B cell (primary cell): ENCODE data around the gene DEFB128. TPM values are rescaled to one million over a fixed set of nuclear protein-coding genes. Genes with fewer than 3 reads are reported as not detected.

Source experiments
- ATAC-seq: fragments of 200-7000 bp; cut with Tn5 transposase; one replicate; pipeline ENCODE4 v1.10.0; 2021; ENCODE audit warnings: low read depth, mild to moderate bottlenecking, moderate number of reproducible peaks, moderate library complexity
- CTCF ChIA-PET: fragments of 350-600 bp; sonication (Branson Sonifier 250); formaldehyde crosslinking; loops from one replicate; lab custom pipeline; 2021; ENCODE audit warnings: antibody characterized with exemption, inconsistent platforms; lab: Charles Lee
- POLR2A ChIA-PET: fragments of 350-600 bp; sonication (Branson Sonifier 250); formaldehyde crosslinking; loops from one replicate; lab custom pipeline; 2021; ENCODE audit warnings: antibody characterized with exemption; lab: Charles Lee
- DNase-seq: peaks from one replicate; pipeline ENCODE4 v3.0.0; 2013
- H2AFZ ChIP-seq: 2 replicates; pipeline ENCODE4 v1.6.1; 2012; ENCODE audit warnings: mild to moderate bottlenecking, low read depth, low read length; ENCODE audit not compliant: insufficient read depth, poor library complexity, severe bottlenecking
- H3K27ac ChIP-seq, 2 donors: 1 replicate in 1 of 2; 2 replicates in 1 of 2; pipeline ENCODE4 v1.5.1; 2012 to 2013; ENCODE audit warnings: low read length in 2 of 2, mild to moderate bottlenecking in 2 of 2, moderate library complexity in 1 of 2
- H3K27me3 ChIP-seq, 4 experiments: fragments of 200-600 bp in 1 of 4; sonication (generic) in 1 of 4; replicated peaks in 1 of 4; 1 replicate in 2 of 4; 2 replicates in 2 of 4; pipeline versions ENCODE4 v1.6.1 to v1.7.0; 2013 to 2016; ENCODE audit warnings: low read length in 3 of 4, mild to moderate bottlenecking in 2 of 4, mixed read lengths in 1 of 4, moderate library complexity in 1 of 4; ENCODE audit not compliant: insufficient read depth in 4 of 4, control insufficient read depth in 3 of 4; ENCODE audit errors: control extremely low read depth in 1 of 4
- H3K36me3 ChIP-seq, 2 experiments: replicated peaks in 1 of 2; 1 replicate in 1 of 2; 2 replicates in 1 of 2; pipeline versions ENCODE4 v1.6.1 to v1.7.1; 2013; ENCODE audit warnings: low read length in 1 of 2; ENCODE audit not compliant: insufficient read depth in 2 of 2, control insufficient read depth in 1 of 2; ENCODE audit errors: control extremely low read depth in 1 of 2, extremely low read depth in 1 of 2
- H3K4me1 ChIP-seq, 2 donors: fragments of 200-600 bp in 1 of 2; sonication (generic) in 1 of 2; 1 replicate in 1 of 2; 2 replicates in 1 of 2; pipeline versions ENCODE4 v1.5.1 to v1.6.1; 2013 to 2017; ENCODE audit warnings: low read length in 2 of 2; ENCODE audit not compliant: control insufficient read depth in 2 of 2, insufficient read depth in 2 of 2
- H3K4me2 ChIP-seq: replicated peaks from 2 replicates; pipeline ENCODE3; 2012; ENCODE audit warnings: mild to moderate bottlenecking, low read depth, low read length; ENCODE audit not compliant: poor library complexity, severe bottlenecking
- H3K4me3 ChIP-seq, 5 experiments: fragments of 200-600 bp in 1 of 5; sonication (generic) in 1 of 5; 1 replicate in 3 of 5; 2 replicates in 2 of 5; pipeline versions ENCODE4 v1.5.1 to v1.7.0; 2011 to 2016; ENCODE audit warnings: low read length in 4 of 5, mild to moderate bottlenecking in 4 of 5, low read depth in 2 of 5, control low read depth in 1 of 5, moderate library complexity in 1 of 5; ENCODE audit not compliant: insufficient read depth in 1 of 5; ENCODE audit errors: control extremely low read depth in 1 of 5, extremely low read depth in 1 of 5
- H3K79me2 ChIP-seq: fragments of 200-600 bp; sonication (generic); one replicate; pipeline ENCODE4 v1.6.0; 2016; ENCODE audit warnings: low read length; ENCODE audit not compliant: control insufficient read depth, insufficient read depth
- H3K9ac ChIP-seq: fragments of 200-600 bp; sonication (generic); 2 replicates; pipeline ENCODE4 v1.6.1; 2017; ENCODE audit warnings: mild to moderate bottlenecking, low read length, moderate library complexity
- H3K9me3 ChIP-seq, 3 donors: one replicate each; pipeline versions ENCODE4 v1.6.1 to v1.7.1; 2013; ENCODE audit warnings: low read length in 2 of 3; ENCODE audit not compliant: control insufficient read depth in 2 of 3, insufficient read depth in 1 of 3; ENCODE audit errors: control extremely low read depth in 1 of 3
- H4K20me1 ChIP-seq: 2 replicates; pipeline ENCODE4 v1.6.0; 2012; ENCODE audit warnings: mild to moderate bottlenecking, low read length; ENCODE audit not compliant: insufficient read depth, control insufficient read depth, poor library complexity, severe bottlenecking
- H3K27ac Mint-ChIP-seq: one replicate; pipeline ENCODE4 v1.8.0; 2021; ENCODE audit warnings: mixed read lengths
- H3K27me3 Mint-ChIP-seq: one replicate; pipeline ENCODE4 v1.8.0; 2021; ENCODE audit warnings: mixed read lengths
- H3K4me1 Mint-ChIP-seq: one replicate; pipeline ENCODE4 v1.8.0; 2021; ENCODE audit warnings: mixed read lengths
- H3K4me3 Mint-ChIP-seq: one replicate; pipeline ENCODE4 v1.8.0; 2021; ENCODE audit warnings: mixed read lengths
- H3K9me3 Mint-ChIP-seq: one replicate; pipeline ENCODE4 v1.8.0; 2022; ENCODE audit warnings: mixed read lengths; ENCODE audit not compliant: insufficient read depth
- CTCF ChIP-seq: fragments of 200-600 bp; IDR thresholded peaks from one replicate; pipeline ENCODE4 v1.8.0; 2022; ENCODE audit warnings: antibody characterized with exemption, mild to moderate bottlenecking
- EZH2 ChIP-seq: IDR thresholded peaks from 2 replicates; pipeline ENCODE4 v1.6.1; 2012; ENCODE audit warnings: borderline replicate concordance, low read depth, mild to moderate bottlenecking, moderate library complexity, low read length; ENCODE audit not compliant: insufficient read depth, poor library complexity, severe bottlenecking
- WGBS: methylation state at CpG from one replicate; pipeline ENCODE4 v1.1.5; 2013; ENCODE audit warnings: missing lambda C conversion rate; ENCODE audit not compliant: insufficient coverage; 5-methylcytosine and 5-hydroxymethylcytosine counted together
- intact Hi-C: fragments of 100-400 bp; cut with micrococcal nuclease; formaldehyde crosslinking; loops from one replicate; pipeline ENCODE4 v1.10.0; 2022
- polyA plus RNA-seq: library from polyadenylated mRNA; depleted of rRNA; stranded (reverse); fragments of >200 nt; gene quantifications from 2 replicates; pipeline ENCODE4 v1.2.3, GENCODE V29; 2012
- total RNA-seq, 2 donors: library from RNA; stranded (reverse); fragments of 120-200 nt in 1 of 2; gene quantifications; 1 replicate in 1 of 2; 2 replicates in 1 of 2; pipeline versions ENCODE4 v1.2.3 to v1.2.4, GENCODE V29; 2013 to 2022

Gene DEFB128
- total and polyA plus RNA-seq, 2 donors (not counting 1 experiment from before 2014, with no cell fraction given) = not detected

- H3K27me3 ChIP-seq = peaks cover 0 to 17% (median 3%) of the 10 kb centered on the region in 4 experiments
- Mint-ChIP-seq H3K4me3 (no peak overlapping the region), H3K9me3 (no peaks in the 10 kb centered on the region), H3K27ac (no peak overlapping the region), H3K27me3 (peaks cover 40% of the 10 kb centered on the region), H3K4me1 (no peaks in the 10 kb centered on the region)
- no peaks in the 10 kb centered on the region for H4K20me1 ChIP-seq
- no peaks in the 10 kb centered on the region for H3K79me2 ChIP-seq
- H3K36me3 ChIP-seq = no peaks in the 10 kb centered on the region
- no peaks in the 10 kb centered on the region for H3K9me3 ChIP-seq
- no peak overlapping the region for H2AFZ ChIP-seq
- ATAC-seq (no peak), DNase-seq (no peak)
- intact Hi-C loops = no loop called here
- ChIA-PET CTCF (no interaction called here), POLR2A (no interaction called here)
- H3K9ac ChIP-seq = no peak overlapping the region
- H3K4me2 ChIP-seq = no peak overlapping the region
- WGBS = no CpG with 5 or more reads among the region's 2 CpGs
- H3K4me1 ChIP-seq = no peaks in the 10 kb centered on the region
- TF ChIP-seq CTCF = no peak
- TF ChIP-seq EZH2 = no peak
- no peak overlapping the region for H3K4me3 ChIP-seq
- no peak overlapping the region for H3K27ac ChIP-seq
These were observed 43.6 kb downstream of the DEFB128 start for GRCh38 chr20:145877-146276.

DNA sequence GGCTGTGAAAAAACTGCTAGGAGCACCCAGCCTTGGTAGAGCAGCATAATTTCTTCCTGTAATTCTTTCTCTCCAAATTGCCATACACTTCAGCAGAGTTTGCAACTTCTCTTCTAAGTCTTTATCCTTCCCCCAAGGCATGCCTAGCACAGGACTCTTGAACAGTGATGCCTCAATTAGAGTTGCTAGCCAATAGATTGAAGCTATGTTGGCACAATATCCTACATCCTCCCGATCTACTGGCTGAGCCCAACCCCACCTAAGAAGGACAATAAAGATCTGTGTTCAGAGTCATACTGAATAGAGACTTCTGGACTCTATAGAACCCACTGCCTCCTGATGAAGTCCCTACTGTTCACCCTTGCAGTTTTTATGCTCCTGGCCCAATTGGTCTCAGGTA is 47.2 kb downstream of the DEFB128 start, which contains the start of gene DEFB126:
TSS of gene DEFB126 (plus strand) at position 301 of the 400 bp plus-strand sequence. CDS start at position 340, 39 bp downstream.
- POLR2A ChIA-PET = no interaction called here
- no CpG with 5 or more reads among the region's 1 CpG for WGBS

More for the DNA sequence above, 47.2 kb downstream of the DEFB128 start, which contains the start of gene DEFB126:
- Histone ChIP-seq H2AFZ (no peak within 1 kb of the TSS), H3K9me3 (peaks cover 0 to 7% (median 0%) of the 10 kb centered on the region in 3 donors), H3K27me3 (peaks cover 0 to 15% (median 7%) of the 10 kb centered on the region in 4 experiments), H3K4me1 (no peaks in the 10 kb centered on the region), H3K36me3 (no peaks in the 10 kb centered on the region), H4K20me1 (no peaks in the 10 kb centered on the region), H3K27ac (no peak within 1 kb of the TSS), H3K4me2 (no peak within 1 kb of the TSS), H3K79me2 (no peaks in the 10 kb centered on the region), H3K9ac (no peak within 1 kb of the TSS), H3K4me3 (no peak within 1 kb of the TSS)
- peaks cover 49% of the 10 kb centered on the region for H3K27me3 Mint-ChIP-seq
- no peak within 1 kb of the TSS for H3K4me3 Mint-ChIP-seq
- no peak within 1 kb of the TSS for H3K27ac Mint-ChIP-seq
- intact Hi-C loops = no loop called here
- DNase-seq = no peak
- CTCF ChIA-PET = no interaction called here
- no peak for ATAC-seq
- H3K4me1 Mint-ChIP-seq = no peaks in the 10 kb centered on the region
- no peaks in the 10 kb centered on the region for H3K9me3 Mint-ChIP-seq
- TF ChIP-seq EZH2 (no peak), CTCF (no peak)

Other genes with a start within 250 kb of the DEFB128 start
- gene DEFB125, start 102.0 kb downstream of the DEFB128 start, total RNA-seq = not detected in 2 replicates
- not detected in 2 replicates for gene DEFB125, start 102.0 kb downstream of the DEFB128 start, polyA plus RNA-seq
- not detected in 2 replicates for gene DEFB126, start 47.1 kb downstream of the DEFB128 start, total RNA-seq
- not detected in 2 replicates for gene DEFB126, start 47.1 kb downstream of the DEFB128 start, polyA plus RNA-seq
- not detected in 2 replicates for gene DEFB127, start 32.3 kb downstream of the DEFB128 start, total RNA-seq
- gene DEFB127, start 32.3 kb downstream of the DEFB128 start, polyA plus RNA-seq = not detected in 2 replicates
- gene DEFB129, start 37.5 kb upstream of the DEFB128 start, total RNA-seq = not detected in 2 replicates
- gene DEFB129, start 37.5 kb upstream of the DEFB128 start, polyA plus RNA-seq = not detected in 2 replicates
- not detected in 2 replicates for gene DEFB132, start 68.0 kb upstream of the DEFB128 start, total RNA-seq
- not detected in 2 replicates for gene DEFB132, start 68.0 kb upstream of the DEFB128 start, polyA plus RNA-seq
- gene C20orf96, start 101.0 kb upstream of the DEFB128 start, total RNA-seq = 7.5 TPM in 2 replicates
- gene C20orf96, start 101.0 kb upstream of the DEFB128 start, polyA plus RNA-seq = 4.7 and 7.7 TPM in 2 replicates
- gene ZCCHC3, start 107.9 kb upstream of the DEFB128 start, total RNA-seq = 34.5 and 35.7 TPM in 2 replicates
- gene ZCCHC3, start 107.9 kb upstream of the DEFB128 start, polyA plus RNA-seq = 7.7 and 12.8 TPM in 2 replicates
- gene SOX12, start 135.8 kb upstream of the DEFB128 start, total RNA-seq = 13.6 and 14.4 TPM in 2 replicates
- gene SOX12, start 135.8 kb upstream of the DEFB128 start, polyA plus RNA-seq = 4.6 and 5.3 TPM in 2 replicates
- 7.4 and 8.6 TPM in 2 replicates for gene NRSN2, start 157.4 kb upstream of the DEFB128 start, total RNA-seq
- 3.5 and 5.0 TPM in 2 replicates for gene NRSN2, start 157.4 kb upstream of the DEFB128 start, polyA plus RNA-seq
- 8.3 and 8.9 TPM in 2 replicates for gene TRIB3, start 191.0 kb upstream of the DEFB128 start, total RNA-seq
- gene TRIB3, start 191.0 kb upstream of the DEFB128 start, polyA plus RNA-seq = 15.2 TPM in 2 replicates
- 117 and 135 TPM in 2 replicates for gene RBCK1, start 218.6 kb upstream of the DEFB128 start, total RNA-seq
- 110 and 128 TPM in 2 replicates for gene RBCK1, start 218.6 kb upstream of the DEFB128 start, polyA plus RNA-seq